GM19372 (cell line): ENCODE data around the gene SRXN1.
A peak's percentile ranks its signal among the peaks of the same experiment; 100 is the strongest.
"Not testable (repeated sequence)": the region's sequence is repeated elsewhere in the genome, so short reads cannot be mapped to it uniquely, and the experiment has no call there.

ENCODE experiments used
- ATAC-seq: cut with Tn5 transposase; IDR thresholded peaks from one replicate; pipeline ENCODE4 v1.9.1; 2021; ENCODE audit warnings: mild to moderate bottlenecking, low read depth, moderate library complexity; ENCODE audit not compliant: unreplicated experiment

Gene SRXN1

GRCh38 chr20:655726-656624 is 3.0 kb upstream of the SRXN1 start:
- no peak for ATAC-seq

- ATAC-seq, result no peak
Observed at GRCh38 chr20:654417-654750, 1.4 kb upstream of the SRXN1 start.

- ATAC-seq, result no peak
Observed at GRCh38 chr20:653590-654416, 803 bp upstream of the SRXN1 start.

GRCh38 chr20:652615-653109 is 338 bp downstream of the SRXN1 start:
- ATAC-seq, result peak; percentile 32

GRCh38 chr20:651713-652614 is 1.0 kb downstream of the SRXN1 start:
- ATAC-seq, result no peak

- no peak for ATAC-seq
Observed at GRCh38 chr20:650954-651353, 2.0 kb downstream of the SRXN1 start.

GRCh38 chr20:650281-650680 is 2.7 kb downstream of the SRXN1 start:
- ATAC-seq, result no peak

GRCh38 chr20:647479-648019 is 5.5 kb downstream of the SRXN1 start:
- ATAC-seq, result no peak

GRCh38 chr20:646868-647233 is 6.1 kb downstream of the SRXN1 start:
- no peak for ATAC-seq

GRCh38 chr20:646107-646867 is 6.7 kb downstream of the SRXN1 start:
- ATAC-seq, result no peak

- ATAC-seq, result no peak
Observed at GRCh38 chr20:645318-646106, 7.5 kb downstream of the SRXN1 start.

GRCh38 chr20:644692-645317 is 8.2 kb downstream of the SRXN1 start:
- ATAC-seq, result no peak

GRCh38 chr20:642398-643174 is 10.4 kb downstream of the SRXN1 start:
- no peak for ATAC-seq

GRCh38 chr20:642013-642397 is 11.0 kb downstream of the SRXN1 start:
- ATAC-seq, result not testable (repeated sequence)

GRCh38 chr20:641516-641875 is 11.5 kb downstream of the SRXN1 start:
- no peak for ATAC-seq

GRCh38 chr20:640674-641515 is 12.1 kb downstream of the SRXN1 start:
- ATAC-seq, result no peak

- ATAC-seq, result no peak
Observed at GRCh38 chr20:638579-638978, 14.4 kb downstream of the SRXN1 start.
